NCI-H226 (cell line): ENCODE results near the gene ST6GAL1.
A peak's percentile ranks its signal among the peaks of the same experiment; 100 is the strongest.
"Not testable (repeated sequence)": the region's sequence is repeated elsewhere in the genome, so short reads cannot be mapped to it uniquely, and the experiment has no call there.

Source experiments
- DNase-seq: peaks from one replicate; pipeline ENCODE4 v3.0.0-alpha.2; 2015

The ST6GAL1 gene

GRCh38 chr3:187025254-187025655 lies 94.9 kb downstream of the ST6GAL1 start:
- DNase-seq: no peak

DNA sequence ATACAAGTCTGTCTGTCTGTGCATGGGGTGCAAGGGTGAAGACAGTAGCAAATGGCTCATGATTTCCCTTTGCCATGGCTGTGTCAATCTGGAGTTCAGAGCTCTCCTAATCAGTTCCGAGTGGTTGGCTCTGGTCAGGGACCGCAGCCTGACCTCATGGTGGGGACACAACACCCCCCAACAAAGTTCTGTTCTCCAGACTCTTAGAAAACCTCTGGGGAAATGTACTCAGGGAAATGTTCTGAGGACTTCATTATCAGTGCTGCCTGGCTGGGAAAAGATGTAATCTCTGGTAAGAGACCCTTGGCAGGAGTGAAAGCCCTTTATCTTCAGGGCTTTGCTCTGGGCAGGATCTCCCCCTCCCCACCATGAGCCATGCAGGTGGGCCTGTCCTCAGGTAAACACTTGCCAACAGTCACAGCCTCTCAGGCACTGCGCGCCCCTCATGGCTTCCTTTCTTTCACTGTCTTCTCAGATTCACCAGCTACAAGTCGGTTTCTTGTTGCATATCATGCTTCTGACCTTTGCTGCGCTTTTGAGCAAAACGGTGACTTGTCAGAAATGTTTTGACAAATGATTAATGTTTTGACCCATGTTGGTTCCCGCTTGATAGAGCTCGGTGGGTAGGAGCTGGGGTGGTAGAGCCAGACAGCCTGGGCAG lies 95.5 kb downstream of the ST6GAL1 start:
- DNase-seq: no peak

DNA sequence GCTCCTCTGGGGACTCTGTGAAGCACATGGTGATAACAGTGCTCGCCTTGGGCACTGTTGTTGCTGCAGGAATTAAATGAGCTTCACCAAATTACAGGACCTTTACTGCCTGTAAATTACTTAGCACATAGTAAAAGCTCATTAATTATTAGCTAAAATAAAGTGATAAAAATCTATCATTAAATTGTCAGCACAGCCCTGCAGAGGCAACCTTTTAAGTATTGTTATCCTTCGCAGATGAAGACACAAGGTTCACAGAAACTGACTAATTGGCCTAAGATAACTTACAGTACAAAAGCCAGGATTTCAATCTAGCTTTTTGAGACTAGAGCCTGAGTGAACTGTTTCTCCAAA lies 96.0 kb downstream of the ST6GAL1 start:
- DNase-seq: no peak

- no peak for DNase-seq
These were observed 97.4 kb downstream of the ST6GAL1 start for GRCh38 chr3:187027531-187028278.

DNA sequence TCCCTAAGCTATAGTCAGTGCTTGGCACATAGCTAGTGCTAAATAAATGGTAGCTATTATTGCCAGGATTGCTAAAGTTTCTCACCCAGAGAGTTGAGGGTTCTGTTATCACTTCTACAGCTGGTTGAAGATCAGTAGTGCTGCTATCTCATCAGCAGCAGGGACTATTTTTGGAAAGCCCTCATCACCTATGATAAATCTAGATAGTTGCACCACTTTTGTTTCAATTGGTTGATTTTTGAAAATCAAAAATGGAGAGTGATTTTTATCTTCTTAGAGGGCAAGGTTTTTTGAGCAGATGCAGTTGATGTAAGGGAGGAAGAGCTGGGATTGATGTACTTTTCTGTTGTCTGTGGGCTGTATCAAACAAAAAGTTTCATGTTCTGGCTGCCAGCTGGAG lies 101.6 kb downstream of the ST6GAL1 start:
- no peak for DNase-seq

DNA sequence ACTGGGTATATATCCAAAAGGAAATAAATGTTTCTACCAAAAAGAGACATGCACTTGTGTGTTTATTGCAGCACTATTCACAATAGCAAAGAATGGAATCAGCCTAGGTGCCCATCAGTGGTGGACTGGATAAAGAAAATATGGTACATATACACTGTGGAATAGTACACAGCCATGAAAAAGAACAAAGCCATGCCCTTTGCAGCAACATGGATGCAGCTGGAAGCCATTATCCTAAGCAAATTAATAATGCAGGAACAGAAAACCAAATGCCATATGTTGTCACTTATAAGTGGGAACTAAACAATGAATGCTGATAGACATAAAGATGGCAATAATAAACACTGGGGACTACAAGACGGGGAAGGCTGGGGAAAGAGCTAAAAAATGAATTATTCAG lies 106.1 kb downstream of the ST6GAL1 start:
- DNase-seq: no peak

GRCh38 chr3:187039100-187039722 lies 108.9 kb downstream of the ST6GAL1 start:
- DNase-seq: no peak

DNA sequence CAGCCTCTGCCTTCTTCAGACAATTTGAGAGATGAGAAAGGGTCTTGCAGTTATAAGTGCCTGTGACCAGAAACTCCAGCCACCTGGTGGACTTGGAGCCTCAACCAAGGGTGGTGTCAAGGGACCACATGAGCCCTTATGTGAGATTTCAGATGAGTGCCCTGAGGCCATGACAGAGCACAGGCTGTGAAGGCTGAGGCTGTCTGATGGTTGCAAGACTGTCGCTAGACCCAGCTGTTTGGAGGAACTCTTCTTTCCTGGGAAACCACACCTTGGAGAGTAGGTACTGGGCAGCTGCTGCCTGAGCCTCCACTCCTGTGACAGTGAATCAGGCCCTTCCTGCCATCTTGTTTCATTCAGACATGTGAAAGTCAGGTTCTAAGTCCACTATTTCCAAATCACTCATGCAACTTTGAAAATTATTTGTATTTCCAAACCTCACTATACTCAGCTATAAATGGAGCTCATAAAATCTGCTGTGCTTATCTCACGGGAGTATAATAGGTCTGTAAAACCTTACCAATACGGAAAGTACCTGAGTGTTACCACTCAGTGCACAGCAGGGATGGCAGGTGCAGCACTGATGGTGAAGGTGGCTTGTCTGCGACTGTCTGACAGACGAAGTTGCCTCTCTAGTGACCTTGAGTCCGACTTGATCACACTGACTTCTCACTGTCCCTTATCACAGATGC lies 109.5 kb downstream of the ST6GAL1 start:
- DNase-seq: no peak

- peak; percentile 70 for DNase-seq
These were observed 110.4 kb downstream of the ST6GAL1 start for GRCh38 chr3:187040516-187041361.

GRCh38 chr3:187041362-187042307 lies 111.3 kb downstream of the ST6GAL1 start:
- DNase-seq: peak; percentile 64

DNA sequence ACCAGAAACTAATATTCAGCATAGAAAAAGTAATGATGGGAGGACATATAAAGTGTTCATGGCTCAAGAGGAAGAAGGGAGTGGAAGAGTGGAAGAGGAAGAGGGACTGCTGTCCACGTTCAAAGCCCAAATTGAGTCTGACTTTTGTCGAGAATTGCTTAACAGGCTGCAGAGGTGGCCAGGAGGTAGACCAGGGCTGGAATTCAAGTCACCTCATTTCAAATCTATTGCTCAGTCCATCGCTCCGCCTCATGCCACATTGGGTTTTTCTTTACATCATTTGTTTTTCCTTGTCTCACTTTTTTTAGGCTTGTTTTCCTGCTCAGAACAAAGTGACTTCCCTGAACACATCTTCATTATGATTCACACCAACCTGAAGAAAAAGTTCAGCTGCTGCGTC lies 112.0 kb downstream of the ST6GAL1 start:
- DNase-seq: no peak

DNA sequence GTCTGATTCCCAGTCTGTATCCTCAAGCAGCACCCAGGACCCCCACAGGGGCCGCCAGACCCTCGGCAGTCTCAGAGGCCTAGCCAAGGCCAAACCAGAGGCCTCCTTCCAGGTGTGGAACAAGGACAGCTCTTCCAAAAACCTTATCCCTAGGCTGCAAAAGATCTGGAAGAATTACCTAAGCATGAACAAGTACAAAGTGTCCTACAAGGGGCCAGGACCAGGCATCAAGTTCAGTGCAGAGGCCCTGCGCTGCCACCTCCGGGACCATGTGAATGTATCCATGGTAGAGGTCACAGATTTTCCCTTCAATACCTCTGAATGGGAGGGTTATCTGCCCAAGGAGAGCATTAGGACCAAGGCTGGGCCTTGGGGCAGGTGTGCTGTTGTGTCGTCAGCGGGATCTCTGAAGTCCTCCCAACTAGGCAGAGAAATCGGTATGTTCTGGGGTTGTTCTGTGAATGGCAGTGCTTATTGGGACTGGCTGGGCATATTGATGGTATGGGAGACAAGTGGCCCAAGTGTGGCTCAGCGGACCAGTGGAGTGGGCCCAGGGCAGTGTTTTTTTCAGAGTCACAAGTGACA lies 112.6 kb downstream of the ST6GAL1 start:
- no peak for DNase-seq

DNA sequence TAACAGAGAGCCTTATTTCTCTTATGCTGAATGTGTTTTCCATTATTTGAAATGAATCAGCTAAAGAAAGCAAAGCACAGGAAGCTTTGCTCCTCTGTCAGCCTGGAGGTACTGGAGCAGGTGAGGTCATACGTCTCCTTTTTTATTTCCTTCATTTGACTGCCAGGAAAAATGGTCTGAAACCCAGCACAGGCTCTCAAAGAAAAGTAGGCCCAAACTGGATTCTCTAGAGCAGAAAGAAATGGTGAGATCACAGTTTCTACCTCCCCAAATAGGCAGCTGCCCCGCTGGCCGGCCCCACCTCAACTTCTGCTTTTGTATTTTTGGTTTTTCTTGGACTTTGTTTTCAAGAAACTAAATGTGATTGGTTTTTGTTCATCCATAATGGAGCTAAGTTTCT lies 113.9 kb downstream of the ST6GAL1 start:
- no peak for DNase-seq

DNA sequence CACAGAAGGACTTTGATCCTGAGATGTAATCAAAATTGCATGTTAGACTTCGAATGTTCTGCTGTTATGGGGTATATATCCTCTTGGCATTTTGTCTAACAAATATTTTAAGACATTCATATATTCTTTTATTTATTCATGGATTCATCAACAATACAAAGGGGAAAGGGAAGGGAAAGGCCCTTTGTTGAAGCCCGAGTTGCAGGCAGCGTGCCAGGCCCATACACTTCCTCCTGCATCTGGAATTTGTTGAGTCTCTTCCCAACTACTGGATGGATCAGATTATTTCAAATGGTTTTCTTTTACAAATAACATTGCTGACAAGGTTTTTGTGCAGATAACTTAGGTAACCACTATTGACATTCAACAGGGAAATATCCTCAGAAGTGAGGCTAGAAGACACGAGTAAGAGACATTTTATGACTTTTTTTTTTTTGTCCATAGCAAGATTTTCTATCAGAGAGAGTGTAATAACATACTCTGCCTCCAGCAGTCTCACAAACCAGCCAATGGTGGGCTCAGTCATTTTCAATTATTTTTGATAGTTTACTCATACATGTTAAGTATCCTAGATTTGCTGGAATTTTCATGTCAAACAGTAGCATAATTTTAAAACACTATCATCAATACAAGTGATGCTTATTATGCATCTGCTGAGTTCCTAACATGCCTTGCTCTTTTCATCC lies 114.7 kb downstream of the ST6GAL1 start:
- DNase-seq: no peak

GRCh38 chr3:187046033-187046432 lies 115.7 kb downstream of the ST6GAL1 start:
- no peak for DNase-seq

DNA sequence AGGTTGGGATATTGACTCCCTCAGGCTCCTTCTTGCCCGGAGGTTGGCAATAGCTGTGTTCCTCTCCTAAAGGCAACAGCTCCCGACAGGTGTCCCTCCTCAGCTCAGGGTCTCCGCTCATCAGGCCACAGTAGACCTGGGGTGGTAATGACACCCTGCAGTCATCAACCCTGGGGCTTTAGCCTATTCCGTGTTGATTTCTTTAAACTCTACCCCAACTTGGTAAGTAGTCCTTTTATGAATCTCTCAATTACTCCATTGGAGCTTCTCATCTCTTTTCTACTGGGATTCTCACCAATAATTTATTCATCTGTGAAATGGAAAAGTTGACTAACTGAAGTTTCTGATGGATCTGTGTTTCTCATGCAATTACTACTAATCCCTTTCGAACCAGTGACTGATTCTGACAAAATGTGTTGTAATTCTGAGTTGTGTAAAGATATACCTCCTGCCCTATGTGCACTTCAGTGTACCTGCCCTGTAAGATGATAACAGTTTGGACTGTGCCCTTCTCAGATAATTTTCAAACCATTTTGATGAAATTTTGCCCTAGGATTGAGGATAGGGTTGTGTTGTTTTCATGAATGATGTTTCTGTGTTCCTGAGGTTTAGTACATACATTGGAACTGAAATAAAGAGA lies 119.3 kb downstream of the ST6GAL1 start:
- no peak for DNase-seq

DNA sequence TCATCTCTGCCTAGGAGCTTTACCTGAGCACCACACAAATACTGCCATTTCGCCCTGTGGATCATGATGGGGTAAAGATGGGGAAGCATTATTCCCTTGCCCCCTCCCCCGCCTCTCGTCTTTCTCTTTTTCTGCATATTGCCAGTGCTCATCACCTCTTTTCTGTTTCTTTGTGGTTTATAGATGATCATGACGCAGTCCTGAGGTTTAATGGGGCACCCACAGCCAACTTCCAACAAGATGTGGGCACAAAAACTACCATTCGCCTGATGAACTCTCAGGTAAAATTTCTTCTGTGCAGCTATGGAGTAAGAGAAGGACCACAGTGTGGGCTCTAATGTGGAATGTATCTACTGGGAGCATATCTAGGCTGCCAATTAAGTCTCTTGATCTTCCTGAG lies 120.7 kb downstream of the ST6GAL1 start:
- no peak for DNase-seq

GRCh38 chr3:187051724-187052366 lies 121.5 kb downstream of the ST6GAL1 start:
- no peak for DNase-seq

- not testable (repeated sequence) for DNase-seq
These were observed 122.1 kb downstream of the ST6GAL1 start for GRCh38 chr3:187052427-187052826.
